GM19035 (cell line): ENCODE data around the gene GARNL3.

Experiments
- ATAC-seq: cut with Tn5 transposase; IDR thresholded peaks from one replicate; pipeline ENCODE4 v1.9.1; 2021; ENCODE audit not compliant: unreplicated experiment

The GARNL3 gene

DNA sequence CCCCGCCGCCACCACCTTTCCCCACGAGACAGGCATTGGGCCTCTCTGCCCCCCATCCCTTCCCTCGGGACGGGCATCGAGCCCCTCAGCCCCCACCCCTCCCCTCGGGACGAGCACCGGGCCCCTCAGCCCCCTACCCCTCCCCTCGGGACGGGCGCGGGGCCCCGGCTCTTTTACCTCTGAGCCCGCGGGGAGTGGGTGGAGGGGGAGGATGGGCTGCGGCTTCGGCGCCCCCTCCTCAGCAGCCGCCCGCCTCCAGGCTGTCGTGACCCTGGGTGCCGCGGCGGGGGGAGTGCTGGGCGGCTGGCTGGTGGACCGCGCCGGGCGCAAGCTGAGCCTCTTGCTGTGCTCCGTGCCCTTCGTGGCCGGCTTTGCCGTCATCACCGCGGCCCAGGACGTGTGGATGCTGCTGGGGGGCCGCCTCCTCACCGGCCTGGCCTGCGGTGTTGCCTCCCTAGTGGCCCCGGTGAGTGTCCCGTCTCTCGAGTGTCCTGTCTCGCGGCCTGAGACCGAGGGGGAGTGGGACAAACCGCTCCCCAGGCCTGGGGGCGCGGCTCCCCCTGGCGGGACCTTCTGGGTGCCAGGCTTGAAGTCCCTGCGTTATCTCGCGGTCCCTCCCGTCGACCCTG, 133.2 kb downstream of the GARNL3 start:
- no peak for ATAC-seq

DNA sequence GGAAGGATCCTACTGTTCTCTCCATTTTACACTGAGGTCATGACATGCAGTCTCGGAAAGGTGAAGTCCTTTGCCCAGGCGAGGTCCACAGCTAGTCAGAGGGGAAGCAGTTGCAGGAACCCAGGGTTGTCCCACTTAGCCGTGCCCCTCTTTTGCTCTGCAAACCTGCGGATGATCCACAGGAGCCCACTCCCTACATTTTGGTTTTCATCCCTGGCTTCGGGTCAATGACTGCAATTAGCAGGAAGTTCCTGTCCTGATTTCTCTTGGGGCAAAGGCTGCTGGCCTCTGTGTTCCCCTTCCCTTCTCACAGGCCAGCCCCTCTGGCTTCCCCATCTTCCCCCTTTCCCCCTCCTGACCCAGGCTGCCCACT, 133.7 kb downstream of the GARNL3 start:
- ATAC-seq = no peak

DNA sequence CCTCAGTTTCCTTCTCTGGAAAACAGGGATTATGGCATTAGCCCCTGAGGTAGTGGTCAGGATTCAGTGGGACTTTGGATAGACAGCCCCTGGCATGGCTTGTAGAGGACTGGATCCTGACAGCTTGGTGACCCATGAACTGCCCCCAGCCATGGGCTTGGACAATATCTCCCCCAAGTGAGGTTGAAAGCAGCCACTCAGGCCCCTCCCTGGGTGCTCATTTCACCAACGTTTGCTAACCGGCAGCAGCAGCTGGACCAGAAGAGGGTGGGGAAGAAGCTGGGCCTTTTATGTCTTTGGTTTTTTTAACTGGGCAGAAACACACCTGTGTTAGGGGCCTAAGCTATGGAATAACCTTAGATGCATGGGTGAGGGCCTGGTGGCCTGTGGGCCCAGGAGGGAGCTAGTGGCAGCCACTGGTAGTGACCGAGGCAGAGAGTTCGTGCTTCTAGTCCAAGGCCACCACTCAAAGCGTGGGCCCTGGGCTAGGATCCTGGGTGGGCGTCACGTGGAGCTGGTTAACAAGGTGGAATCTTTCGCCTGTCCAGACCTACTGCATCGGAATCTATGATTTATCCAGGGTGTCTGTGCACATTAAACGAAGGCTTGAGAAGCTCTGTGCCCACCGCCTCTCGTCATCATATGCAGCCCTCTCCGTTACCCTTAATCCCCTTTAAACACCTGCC, 134.3 kb downstream of the GARNL3 start:
- ATAC-seq = no peak

DNA sequence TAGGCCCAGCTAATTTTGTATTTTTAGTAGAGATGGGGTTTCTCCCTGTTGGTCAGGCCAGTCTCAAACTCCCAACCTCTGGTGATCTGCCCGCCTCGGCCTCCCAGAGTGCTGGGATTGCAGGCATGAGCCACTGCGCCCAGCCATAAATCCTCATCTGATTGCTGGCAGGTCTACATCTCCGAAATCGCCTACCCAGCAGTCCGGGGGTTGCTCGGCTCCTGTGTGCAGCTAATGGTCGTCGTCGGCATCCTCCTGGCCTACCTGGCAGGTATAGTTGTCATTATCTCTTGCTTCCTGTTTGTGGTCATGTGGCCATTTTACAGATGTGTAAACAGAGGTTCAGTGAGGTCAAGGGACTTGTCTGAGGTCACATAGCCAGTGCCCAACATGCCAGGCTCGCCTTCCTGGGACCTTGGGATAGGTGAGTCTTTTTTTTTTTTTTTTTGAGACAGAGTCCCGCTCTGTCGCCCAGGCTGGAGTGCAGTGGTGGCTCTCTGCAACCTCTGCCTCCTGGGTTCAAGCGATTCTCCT, 135.2 kb downstream of the GARNL3 start:
- no peak for ATAC-seq

DNA sequence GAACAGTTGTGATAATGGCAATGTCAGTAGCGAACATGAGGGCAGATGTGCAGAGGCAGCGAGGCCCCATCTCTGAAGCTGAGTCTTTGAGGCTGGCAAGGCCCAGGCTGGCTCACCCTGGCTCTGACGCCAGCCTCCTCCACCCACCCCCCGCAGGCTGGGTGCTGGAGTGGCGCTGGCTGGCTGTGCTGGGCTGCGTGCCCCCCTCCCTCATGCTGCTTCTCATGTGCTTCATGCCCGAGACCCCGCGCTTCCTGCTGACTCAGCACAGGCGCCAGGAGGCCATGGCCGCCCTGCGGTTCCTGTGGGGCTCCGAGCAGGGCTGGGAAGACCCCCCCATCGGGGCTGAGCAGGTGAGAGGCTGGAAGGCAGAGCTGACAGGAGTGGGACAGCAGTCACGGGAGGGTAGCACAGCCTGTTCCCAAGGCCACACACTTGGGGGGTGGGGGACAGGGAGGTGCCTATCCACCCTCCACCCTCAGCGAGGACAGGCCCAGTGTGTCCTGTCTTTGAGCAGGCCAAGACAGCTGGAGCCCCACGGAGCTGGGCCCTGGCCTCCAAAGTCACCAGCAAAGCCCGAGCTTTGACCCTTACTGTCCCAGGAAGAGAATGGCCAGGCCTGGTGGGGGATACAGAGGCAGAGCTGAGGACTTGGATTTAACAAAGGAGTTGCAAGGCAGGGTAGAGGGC, 138.0 kb downstream of the GARNL3 start:
- no peak for ATAC-seq

DNA sequence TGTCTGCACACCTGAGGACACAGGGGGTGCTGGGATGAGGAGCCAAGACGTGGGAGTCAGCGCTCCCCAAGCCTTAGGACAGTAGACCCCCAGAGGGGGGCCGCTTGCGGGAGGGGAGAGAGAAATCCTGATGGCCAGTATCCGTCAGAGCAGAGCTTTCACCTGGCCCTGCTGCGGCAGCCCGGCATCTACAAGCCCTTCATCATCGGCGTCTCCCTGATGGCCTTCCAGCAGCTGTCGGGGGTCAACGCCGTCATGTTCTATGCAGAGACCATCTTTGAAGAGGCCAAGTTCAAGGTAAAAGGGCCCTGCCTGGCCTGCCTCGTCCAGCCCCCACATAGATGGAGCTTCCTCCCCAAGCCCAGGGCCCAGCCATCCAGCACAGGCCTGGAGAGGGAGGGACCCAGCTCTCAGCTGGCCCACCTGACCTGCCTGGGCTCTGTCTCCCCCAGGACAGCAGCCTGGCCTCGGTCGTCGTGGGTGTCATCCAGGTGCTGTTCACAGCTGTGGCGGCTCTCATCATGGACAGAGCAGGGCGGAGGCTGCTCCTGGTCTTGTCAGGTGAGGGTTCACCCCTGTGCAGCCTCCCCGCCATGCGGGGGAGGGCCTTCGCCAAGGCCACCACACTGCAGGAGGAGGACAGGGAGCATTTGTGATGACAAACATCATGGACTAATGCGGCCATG, 139.1 kb downstream of the GARNL3 start:
- no peak for ATAC-seq

DNA sequence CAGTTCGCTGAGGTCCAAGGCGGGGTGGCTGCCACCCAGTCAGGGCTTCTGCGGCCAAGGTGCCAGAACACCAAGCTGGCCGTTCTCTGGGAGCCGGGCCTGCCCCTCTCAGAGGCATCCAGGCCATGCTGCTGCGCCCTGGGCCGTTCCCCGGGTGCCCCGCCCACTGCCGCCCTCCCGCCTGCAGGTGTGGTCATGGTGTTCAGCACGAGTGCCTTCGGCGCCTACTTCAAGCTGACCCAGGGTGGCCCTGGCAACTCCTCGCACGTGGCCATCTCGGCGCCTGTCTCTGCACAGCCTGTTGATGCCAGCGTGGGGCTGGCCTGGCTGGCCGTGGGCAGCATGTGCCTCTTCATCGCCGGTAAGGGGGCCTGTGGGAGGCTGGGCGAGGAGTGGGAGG, 140.1 kb downstream of the GARNL3 start:
- ATAC-seq = no peak

DNA sequence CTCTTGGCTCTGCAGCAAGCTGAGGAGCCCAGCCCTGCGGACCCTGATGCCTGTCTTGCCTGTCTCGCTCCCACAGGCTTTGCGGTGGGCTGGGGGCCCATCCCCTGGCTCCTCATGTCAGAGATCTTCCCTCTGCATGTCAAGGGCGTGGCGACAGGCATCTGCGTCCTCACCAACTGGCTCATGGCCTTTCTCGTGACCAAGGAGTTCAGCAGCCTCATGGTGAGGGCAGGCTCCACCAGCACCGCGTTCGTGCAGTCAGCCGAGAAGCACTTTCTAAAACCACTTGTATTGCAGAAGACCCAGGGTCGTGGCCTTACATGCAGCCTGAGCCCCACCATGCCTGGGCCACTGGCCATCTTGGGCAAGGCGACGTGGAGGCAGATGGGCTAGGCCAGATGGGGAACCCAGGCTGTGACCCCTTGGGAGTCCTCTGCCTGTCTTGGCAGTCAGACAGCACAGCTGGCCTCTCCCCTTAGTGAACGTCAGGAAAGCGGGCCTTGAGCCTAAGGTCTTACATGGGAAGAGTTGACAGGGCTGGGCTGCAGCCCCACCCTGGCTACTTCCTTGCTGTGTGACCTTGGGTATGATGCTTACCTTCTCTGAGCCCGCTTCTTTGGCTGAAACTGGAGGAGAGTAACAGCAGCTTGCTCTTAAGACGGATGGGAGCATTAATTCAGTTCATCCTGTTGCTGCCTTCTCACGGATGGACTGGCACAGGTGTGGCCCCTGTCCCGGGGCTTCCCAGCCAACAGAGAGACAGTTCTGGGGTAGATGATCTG, 141.0 kb downstream of the GARNL3 start:
- no peak for ATAC-seq

DNA sequence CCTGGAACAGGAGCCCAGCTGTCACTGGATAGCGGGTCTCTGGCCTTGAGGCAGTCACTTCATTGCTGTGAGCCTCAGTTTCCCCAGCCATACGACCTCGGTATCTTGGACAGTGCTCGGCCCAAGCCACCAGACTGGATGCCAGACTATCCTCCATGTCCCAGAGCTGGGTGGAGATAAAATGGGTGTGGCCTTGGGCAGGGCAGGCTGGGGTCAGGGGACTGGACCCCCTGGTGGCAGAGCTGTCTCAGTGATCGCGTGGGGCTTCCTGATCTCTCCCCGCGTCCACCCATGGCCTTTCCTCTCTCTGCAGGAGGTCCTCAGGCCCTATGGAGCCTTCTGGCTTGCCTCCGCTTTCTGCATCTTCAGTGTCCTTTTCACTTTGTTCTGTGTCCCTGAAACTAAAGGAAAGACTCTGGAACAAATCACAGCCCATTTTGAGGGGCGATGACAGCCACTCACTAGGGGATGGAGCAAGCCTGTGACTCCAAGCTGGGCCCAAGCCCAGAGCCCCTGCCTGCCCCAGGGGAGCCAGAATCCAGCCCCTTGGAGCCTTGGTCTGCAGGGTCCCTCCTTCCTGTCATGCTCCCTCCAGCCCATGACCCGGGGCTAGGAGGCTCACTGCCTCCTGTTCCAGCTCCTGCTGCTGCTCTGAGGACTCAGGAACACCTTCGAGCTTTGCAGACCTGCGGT, 142.4 kb downstream of the GARNL3 start:
- no peak for ATAC-seq

DNA sequence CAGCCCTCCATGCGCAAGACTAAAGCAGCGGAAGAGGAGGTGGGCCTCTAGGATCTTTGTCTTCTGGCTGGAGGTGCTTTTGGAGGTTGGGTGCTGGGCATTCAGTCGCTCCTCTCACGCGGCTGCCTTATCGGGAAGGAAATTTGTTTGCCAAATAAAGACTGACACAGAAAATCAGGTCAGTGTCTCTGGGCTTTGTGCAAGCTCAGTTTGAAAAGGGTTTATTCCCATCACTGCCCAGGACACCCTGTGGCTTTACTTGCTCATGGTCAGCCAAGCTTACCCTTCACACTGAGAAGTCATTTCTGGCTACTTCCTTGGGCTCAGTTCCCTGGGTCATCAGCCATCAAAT, 142.9 kb downstream of the GARNL3 start:
- no peak for ATAC-seq

DNA sequence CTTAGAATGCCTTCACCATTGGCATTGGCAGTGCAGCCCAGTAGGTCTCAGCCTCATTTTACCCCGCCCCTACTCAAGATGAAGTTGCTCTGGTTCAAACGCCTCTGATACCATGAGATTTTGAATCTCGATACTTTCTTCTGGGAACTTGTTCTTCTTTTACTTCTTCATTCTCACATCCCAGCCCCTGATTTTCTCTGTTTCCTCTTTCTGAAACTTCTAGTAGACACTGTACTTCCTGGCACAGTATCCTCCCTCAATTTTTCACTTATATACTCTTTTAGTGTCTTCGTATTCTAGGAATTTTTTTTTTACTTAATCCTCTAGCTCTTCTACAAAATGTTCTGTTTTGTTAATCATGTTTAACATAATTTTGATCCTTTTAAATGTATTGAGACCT, 146.5 kb downstream of the GARNL3 start:
- ATAC-seq = no peak

DNA sequence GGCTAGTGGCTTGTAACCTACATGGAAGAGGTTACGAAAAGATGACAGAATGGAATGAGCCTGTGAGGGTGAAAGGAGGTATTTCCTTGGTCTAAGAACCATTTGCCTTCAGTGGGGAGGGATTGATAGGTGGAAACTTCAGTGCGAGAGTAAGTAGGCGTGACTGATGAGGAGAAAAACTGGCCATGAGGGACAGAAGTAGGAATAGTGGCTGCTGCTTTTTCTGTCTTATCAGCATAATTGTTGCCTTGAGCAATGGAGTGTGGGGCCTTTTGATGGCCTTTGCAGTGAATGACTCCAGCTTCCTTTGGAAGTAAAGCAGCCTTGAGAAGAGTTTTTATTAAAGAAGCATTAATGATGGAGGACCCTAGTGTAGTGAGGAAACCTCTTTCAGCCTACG, 150.6 kb downstream of the GARNL3 start:
- no peak for ATAC-seq

DNA sequence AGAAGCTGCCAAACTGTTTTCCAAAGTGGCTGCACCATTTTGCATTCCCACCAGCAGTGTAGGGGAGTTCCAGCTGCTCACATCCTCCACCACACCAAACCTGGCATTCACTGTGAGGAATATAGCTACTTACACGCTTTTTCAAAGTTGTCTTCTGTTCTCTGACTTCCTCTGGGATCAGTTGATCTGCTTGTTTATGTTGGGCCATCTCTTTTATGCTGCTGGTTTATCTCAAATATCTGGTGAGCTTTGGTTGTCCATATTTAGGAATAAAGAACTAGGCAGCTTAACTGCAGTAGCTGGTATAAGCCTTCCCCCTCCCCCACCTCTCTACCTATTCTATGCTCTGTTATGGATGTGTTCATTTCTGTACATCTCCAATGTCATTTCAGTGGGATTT, 151.1 kb downstream of the GARNL3 start:
- no peak for ATAC-seq

DNA sequence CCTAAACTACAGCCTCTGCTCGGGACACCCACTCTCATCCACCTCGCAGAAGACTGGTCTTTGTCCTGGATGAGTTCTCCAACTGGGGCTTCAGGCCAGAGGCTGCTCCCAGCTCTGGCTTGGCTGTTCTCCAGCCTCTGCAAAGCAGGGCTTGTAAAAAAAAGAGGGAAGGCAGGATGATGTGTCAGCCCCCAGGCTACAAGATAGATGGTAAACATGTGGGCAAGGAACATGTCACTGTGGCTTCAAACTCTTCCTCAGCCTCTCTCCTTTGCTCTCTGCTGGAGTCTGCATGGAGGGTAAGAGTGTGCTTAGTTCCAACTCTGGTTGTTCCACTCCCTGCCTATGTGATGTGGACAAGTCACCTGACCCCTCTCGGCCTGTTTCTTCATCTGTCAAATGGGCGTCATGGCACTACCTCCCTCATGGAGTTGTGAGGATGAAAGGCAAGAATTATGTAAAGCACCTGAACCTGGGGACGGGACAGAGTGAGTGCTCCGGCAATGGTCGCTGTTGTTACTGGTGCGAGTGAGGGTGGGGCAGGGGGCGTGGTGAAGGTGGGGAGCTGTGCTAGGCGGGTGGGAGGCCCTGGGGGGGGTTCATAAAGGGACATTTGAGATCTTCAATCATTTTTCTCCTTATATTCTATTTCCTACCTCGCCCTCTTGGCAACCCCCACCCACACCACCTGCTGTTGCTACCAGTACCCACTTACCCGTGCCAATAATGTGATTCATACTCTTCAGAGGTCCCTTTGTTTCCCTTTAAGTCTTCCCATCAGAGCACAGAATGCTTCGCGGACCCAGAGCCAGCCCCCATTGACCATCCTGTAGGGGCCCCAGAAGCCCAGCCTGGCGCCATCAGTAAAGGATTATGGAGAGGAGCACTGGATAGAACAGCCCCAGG, 152.8 kb downstream of the GARNL3 start:
- no peak for ATAC-seq

DNA sequence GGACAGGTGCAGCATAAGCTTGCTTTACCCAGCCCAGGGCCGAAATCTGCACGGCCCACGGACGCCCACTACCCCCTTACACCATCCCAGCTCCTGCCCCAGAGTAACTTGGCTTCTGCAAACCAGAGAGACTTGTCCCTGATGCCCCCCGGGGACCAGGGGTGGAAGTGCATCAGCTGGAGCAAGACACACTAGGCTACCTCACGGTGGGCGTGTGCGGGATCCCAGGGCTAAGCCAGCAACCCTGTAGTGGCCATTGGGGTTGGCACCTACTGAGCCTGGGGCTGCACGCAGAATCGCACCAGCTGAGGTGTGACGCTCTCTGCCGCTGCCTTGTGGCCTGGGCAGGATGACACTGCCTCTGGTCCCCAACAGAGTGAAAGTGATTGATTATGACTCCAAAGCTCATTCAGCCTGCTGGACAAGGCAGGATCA, 153.5 kb downstream of the GARNL3 start:
- no peak for ATAC-seq

DNA sequence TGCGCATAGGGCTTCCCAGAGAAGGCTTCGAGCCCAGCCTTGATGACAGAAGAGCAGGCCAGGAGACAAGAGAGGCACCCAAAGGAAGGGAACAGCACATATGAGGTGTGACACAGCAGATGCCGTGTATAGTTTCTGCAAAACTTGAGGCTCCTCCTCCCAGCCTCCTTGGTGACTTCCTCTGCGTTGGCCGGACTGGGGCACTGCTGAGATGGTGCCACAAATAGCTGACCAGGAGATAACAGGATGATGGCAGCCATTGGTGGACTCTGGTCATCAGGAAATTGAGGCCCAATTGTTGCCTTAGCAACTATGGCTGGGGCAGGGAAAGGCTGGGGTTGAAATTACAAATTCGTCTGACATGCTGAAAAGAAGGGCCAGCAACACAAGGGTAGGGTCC, 154.8 kb downstream of the GARNL3 start:
- no peak for ATAC-seq

DNA sequence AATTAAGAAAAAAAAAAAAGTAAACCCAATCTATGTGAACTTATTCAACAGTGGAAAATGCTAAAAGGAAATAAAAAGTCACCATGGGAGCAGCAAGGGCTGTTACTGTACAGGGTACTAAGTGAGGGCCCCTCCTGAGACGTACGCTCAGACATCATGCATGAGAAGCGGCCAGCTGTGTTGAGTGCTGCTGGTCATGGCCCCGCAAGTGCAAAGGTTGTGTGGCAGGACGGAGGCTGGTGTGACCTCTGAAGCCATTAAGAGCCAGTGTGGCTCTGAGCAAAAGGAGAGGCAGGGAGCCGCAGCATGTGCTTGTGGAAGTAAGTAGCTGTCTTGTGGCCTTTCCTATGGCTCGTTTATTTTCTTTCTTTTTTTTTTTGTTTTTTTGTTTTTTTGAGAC, 156.5 kb downstream of the GARNL3 start:
- no peak for ATAC-seq

DNA sequence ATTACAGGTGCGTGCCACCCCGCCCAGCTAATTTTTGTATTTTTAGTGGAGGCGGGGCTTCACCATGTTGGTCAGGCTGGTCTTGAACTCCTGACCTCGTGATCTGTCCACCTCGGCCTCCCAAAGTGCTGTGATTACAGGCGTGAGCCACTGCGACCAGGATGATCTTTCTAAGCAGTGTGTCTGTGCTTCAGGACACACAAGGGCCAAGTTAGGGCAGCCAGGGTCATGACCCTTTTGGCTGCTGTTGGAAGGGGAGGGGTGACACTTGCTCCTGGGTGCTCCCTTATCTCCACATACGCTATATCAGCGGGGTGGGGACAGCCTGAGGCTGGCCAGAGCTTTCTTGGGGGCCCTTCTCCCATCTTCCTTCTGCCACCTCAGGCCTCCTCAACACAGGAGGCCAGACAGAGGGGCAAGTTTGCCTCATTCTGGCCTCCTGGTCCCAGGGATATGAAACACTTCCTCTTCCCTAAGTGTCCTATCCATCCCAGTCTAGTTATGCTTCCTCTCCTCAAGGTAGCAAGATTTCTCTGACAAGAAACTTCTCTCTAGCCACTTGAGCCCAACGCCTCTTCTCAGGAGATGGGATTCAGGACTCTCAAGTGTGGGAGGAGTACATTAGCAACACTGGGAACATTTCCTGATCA, 157.7 kb downstream of the GARNL3 start:
- ATAC-seq = no peak

DNA sequence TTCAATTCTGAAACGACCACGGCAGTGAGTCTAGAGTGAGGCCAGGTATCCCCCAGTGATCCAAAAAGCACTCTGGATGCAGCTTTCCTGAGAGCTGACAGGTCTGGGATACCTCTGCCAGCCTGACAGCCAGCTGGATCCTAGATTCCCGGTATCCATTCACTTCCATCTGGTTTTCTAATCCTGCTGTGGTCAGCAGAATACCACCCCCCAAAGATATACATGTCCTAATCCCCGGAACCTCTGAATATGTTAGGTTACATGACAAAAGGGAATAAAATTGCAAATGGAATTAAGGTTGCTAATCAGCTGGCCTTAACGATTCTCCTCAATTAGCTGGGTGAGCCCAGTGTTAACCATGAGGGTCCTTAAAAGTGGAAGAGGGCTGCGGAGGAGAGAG, 158.2 kb downstream of the GARNL3 start:
- ATAC-seq = no peak
